ENCODE data around the gene RPP21.

DNA sequence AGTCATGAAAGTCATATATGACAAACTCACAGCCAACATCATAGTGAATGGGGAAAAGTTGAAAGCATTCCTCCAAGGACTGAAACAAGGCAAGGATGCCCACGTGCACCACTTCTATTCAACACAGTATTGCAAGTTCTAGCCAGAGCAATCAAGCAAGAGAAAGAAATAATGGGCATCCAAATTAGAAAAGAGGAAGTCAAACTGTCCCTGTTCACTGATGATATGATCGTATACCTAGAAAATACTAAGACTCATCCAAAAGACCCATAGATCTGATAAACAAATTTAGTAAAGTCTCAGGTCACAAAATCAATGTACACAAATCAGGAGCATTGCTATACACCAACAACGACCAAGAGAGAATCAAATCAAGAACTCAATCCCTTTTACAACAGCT, 41.2 kb downstream of the RPP21 start:
- TF ChIP-seq, protein P1, sequence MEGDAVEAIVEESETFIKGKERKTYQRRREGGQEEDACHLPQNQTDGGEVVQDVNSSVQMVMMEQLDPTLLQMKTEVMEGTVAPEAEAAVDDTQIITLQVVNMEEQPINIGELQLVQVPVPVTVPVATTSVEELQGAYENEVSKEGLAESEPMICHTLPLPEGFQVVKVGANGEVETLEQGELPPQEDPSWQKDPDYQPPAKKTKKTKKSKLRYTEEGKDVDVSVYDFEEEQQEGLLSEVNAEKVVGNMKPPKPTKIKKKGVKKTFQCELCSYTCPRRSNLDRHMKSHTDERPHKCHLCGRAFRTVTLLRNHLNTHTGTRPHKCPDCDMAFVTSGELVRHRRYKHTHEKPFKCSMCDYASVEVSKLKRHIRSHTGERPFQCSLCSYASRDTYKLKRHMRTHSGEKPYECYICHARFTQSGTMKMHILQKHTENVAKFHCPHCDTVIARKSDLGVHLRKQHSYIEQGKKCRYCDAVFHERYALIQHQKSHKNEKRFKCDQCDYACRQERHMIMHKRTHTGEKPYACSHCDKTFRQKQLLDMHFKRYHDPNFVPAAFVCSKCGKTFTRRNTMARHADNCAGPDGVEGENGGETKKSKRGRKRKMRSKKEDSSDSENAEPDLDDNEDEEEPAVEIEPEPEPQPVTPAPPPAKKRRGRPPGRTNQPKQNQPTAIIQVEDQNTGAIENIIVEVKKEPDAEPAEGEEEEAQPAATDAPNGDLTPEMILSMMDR (IDR thresholded peaks at IDR 0.05; ENCODE audit: insufficient read depth, low read depth, low read length) = no peak
- TF ChIP-seq EZH2 (IDR thresholded peaks at IDR 0.05; ENCODE audit: insufficient read depth, low read length) = no peak

All from astrocyte (in vitro differentiated cells and primary cell).